GM19452 (cell line): ENCODE measurements around the gene SPATC1L.

Experiments
- ATAC-seq: cut with Tn5 transposase; IDR thresholded peaks from one replicate; pipeline ENCODE4 v1.9.1; 2021; ENCODE audit not compliant: unreplicated experiment

Gene SPATC1L

GRCh38 chr21:46215436-46216131 lies 31.3 kb upstream of the SPATC1L start:
- ATAC-seq = no peak

GRCh38 chr21:46214478-46215340 lies 30.4 kb upstream of the SPATC1L start:
- ATAC-seq = no peak

- ATAC-seq = no peak
Observed at GRCh38 chr21:46213620-46214286, 29.5 kb upstream of the SPATC1L start.

DNA sequence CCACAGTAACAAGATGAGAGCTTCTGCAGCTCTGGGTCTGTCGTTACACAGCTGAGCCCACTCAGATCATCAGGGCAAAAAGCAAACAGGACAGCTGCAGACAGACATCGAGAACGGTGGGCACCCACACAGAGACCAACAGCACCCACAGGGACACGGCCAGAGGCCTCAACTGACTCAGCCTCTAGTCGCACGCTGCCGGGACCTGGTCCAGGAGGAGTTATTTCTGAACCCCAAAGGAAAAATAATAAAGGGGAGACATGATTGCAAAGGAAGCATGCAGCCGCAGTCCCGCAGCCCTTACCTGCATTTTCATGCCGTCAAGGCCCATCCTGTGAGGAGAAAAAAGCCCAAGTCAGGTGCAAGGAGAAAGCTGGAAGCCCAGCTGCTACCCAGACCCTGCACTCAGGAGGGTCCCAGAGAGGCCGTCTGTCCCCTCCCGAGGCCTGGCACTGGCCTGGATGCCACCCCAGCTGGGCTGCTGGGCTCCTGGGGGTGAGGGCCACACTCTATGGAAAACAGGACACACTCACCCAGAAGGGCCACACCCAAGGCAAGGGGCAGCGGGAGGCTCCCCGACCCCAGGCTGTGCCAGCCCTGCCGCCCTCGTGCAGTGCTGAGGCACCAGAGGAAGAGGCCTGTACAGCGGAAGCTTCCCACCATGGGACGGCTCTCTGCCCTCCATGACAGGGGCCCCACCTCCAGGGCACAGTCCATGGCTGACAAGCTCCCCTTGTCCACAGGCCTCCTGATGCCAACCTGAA lies 28.6 kb upstream of the SPATC1L start:
- ATAC-seq = no peak

DNA sequence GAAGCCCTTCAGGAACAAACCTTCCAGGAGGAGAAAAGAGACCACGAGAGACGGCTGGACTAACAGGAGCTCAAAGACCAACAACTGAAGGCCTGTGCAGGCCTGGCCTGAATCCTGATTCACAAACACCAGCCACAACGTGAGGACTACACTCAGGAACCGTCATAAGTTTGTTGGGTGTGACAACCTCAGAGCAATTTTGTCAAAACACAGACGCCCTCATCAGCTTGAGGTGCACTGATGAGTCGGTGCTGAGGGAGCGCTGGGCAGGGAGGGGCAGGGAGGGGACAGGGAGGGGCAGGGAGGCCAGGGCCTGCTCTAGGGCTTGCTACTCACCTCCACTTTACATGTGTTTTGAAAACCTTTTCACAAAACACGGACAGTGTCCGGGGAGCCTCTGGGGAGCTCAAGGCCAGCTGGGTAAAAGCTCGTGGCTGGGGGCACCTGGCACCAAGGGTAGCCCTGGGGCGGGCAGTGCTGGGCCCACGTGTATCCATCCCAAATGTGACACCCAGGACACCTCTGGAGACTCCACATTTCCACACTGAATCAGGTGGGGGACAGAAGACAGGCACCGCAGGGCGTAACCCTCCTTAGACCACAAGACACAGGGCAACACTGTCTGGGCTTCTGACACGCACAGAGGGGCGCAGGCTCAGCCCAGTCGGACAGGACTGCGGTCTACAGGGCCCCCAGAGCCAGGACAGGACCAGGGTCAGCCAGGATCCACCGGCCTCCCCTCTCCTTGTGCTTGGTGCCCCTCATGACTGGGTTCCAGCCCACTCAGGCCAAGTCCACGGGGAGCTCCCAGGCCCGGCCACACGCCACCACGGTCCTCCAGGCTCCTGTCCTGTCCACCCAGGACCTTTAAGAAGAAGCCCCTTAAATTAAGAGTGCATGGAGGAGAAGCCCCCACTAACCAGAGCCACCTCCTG lies 27.8 kb upstream of the SPATC1L start:
- ATAC-seq = no peak

- no peak for ATAC-seq
Observed at GRCh38 chr21:46211376-46211775, 27.1 kb upstream of the SPATC1L start.

- ATAC-seq = no peak
Observed at GRCh38 chr21:46210378-46211136, 26.3 kb upstream of the SPATC1L start.

DNA sequence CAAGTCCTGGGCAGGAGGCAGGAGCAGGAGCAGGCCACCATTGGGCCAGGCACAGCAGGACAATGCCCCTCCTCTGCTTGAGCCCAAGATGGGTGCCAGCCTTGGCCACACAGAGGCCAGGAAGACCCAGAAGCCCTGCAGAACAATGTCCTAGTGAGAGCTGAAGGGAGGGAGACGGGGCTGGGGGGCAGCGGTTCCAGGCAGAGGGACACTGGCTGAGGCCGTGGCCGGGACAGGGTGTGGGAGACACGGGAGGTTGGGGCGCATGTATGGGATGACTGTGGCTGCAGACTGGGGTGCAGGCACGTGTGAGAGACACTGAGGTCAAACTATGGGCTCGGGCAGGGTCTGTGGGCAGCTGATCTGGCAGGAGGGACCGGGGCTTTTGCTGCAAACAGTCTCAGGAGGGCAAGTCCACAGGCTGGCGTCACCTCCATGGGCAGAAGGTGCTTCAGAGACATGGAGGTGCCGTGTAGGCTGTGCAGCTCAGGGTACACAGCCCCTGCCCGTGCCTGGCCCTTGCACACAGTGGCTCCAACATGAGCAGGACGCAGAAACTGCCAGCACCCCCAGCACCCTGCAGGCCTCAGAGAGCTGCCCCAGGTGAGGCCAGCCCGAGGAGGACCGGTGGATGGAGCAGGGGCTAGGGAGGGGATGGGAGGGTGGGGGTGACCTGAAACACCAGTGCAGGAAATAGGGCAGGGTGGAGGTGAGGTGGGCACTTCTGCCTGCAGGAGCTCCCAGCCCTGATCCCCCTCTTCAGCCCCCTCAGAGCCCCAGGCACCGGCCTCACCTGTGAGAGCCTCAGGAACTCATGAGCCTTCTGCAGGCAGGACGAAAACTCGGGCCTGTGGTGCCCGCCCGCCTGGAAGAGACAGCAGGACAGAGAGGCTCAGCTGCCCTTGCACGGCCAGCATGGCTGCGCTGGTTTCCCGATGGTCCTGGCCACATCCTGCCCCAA lies 24.8 kb upstream of the SPATC1L start:
- ATAC-seq = no peak

DNA sequence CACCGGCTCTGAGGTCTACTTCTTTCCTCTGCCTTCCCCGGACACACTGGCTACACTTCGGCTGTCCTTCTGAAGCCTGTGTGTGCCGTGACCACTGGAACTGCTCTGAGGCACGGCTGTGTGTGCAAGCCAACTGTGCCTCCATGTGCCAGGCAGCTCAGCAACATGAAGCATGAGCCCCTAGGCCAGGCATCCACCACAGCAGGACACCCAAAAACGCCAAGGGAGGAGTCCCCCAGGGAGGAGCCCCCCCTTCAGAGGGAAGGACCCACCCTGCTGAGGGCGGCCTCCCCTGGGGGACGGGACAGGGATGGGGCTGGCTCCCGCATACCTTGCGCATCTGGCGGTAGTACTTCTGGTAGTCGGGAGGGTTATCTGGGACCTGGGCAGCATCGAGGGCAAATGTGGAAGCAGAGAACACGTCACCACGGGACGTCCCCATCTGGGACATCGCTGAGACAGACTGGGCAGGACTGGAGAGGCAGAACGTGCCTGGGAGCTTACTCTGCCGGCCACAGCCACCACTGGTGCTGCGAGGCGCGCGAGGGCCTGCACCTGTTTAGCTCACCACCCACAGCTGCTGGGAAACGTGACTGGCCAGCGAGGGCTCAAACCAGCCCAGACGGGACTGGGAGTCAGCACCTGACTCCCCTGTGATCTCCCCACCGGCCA lies 23.8 kb upstream of the SPATC1L start:
- no peak for ATAC-seq

- no peak for ATAC-seq
Observed at GRCh38 chr21:46207006-46207919, 23.0 kb upstream of the SPATC1L start.

GRCh38 chr21:46206163-46207005 lies 22.1 kb upstream of the SPATC1L start:
- no peak for ATAC-seq

GRCh38 chr21:46205766-46206162 lies 21.5 kb upstream of the SPATC1L start:
- no peak for ATAC-seq

- no peak for ATAC-seq
Observed at GRCh38 chr21:46205166-46205565, 20.9 kb upstream of the SPATC1L start.

DNA sequence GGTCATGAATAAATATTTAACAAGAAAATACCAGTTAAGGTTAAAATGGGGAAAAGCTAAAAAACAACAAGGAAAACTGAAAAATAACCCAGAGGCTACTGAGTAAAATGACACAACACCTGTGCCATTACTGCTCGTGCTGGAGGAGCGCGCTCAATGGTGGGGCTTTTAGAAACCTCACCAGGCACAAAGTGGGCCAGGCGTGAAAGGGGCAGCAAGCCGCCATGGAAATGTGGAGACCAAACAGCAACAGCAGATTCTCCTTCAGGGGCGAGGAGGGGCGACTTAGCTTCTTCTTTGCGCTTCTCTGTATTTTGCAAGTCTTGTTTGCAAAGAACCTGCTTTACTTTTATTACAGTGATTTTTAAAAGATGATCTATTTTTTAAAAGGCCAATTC lies 18.9 kb upstream of the SPATC1L start:
- no peak for ATAC-seq

- ATAC-seq = no peak
Observed at GRCh38 chr21:46202592-46203202, 18.4 kb upstream of the SPATC1L start.
